ENCODE results near the gene JPH3.

JPH3 gene

DNA sequence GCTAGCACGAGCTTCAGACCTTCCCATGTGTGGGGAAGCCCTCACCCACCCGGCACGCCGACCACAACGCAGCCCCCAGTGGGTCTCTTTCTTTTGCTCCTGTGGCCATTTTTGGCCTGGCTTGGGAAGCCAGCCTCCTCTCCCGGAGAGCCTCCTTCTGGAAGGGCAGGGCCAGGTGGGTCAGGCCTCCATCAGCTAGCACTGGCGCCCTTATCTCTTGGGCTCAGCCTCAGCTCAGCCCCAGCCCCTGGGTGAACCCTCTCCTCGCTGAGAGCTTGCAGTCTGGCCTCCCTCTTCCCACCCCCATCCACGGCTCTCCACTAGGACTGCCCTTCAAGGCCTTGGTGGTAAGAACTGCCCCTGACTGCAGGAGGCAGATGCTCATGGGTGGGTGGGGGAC is 14.7 kb upstream of the JPH3 start:
- Histone ChIP-seq H3K27me3 (ENCODE audit: control insufficient read depth in 1 of 2, insufficient read depth in 2 of 2, low read length in 2 of 2) (peaks cover 0 to 5% of the 10 kb centered on the region in 2 donors), H3K9me3 (ENCODE audit: low read length) (no peaks in the 10 kb centered on the region), H3K36me3 (ENCODE audit: insufficient read depth, low read length) (no peaks in the 10 kb centered on the region), H3K27ac (ENCODE audit: low read depth, low read length) (no peak overlapping the region), H3K9ac (ENCODE audit: low read length) (no peak overlapping the region), H3K4me1 (ENCODE audit: insufficient read depth, low read length) (peaks cover 8% of the 10 kb centered on the region), H3K4me3 (ENCODE audit: low read depth in 1 of 2, low read length in 2 of 2) (no peak overlapping the region)

DNA sequence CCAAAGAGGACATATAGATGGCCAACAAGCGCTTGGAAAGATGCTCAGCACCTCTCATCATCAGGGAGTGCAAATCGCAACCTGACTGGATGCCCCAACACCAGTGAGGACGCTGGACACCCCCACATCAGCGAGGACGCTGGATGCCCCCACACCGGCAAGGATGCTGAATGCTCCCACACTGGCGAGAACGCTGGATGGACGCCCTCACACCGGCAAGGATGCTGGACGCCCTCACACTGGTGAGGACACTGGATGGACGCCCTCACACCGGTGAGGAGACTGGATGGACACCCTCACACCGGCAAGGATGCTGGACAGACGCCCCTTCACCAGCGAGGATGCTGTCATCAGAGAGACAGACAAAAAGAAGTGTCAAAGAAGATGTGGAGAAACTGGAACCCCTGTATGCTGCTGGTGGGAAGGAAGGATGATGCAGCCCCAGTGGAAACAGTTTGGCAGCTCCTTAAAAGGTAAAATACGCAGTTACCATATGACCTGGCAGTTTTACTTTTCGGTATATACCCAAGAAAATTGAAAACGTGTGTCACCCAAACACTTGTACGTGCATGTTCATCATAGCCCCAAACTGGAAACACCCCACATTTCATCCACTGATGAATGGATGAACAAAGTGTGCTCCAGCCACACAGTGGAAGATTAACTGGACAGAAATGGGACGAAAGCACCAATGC is 10.1 kb upstream of the JPH3 start:
- H3K9ac ChIP-seq (ENCODE audit: low read length): no peak overlapping the region
- no peak overlapping the region for H3K4me3 ChIP-seq (ENCODE audit: low read depth in 1 of 2, low read length in 2 of 2)
- no peaks in the 10 kb centered on the region for H3K27me3 ChIP-seq (ENCODE audit: control insufficient read depth in 1 of 2, insufficient read depth in 2 of 2, low read length in 2 of 2)
- no peak overlapping the region for H3K27ac ChIP-seq (ENCODE audit: low read depth, low read length)
- no peaks in the 10 kb centered on the region for H3K9me3 ChIP-seq (ENCODE audit: low read length)
- peaks cover 4% of the 10 kb centered on the region for H3K4me1 ChIP-seq (ENCODE audit: insufficient read depth, low read length)
- no peaks in the 10 kb centered on the region for H3K36me3 ChIP-seq (ENCODE audit: insufficient read depth, low read length)

DNA sequence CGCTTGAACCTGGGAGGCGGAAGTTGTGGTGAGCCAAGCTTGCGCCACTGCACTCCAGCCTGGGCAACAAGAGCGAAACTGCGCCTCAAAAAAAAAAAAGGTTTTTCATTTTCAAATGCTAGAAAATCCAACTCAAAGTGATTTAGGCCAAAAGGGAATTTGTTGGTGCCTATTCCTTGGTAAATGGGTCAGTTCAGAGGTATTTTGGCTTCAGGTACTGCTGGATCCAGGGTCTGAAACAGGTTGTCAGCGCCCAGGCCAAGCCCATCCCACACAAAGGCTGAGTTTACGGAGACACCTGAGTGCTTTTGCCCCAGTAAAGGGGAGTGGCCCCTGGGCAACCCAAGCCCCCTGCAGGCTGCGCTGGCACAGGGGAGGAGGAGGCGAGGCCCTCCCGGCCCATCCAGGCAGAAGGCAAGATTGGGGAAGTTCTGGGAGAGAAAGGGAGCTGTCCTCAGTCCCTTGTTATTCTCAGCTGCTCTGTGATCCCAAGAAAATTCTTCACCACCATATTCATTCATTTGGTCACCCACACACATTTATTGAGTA is 8.5 kb upstream of the JPH3 start:
- Histone ChIP-seq H3K4me1 (ENCODE audit: insufficient read depth, low read length) (peaks cover 3% of the 10 kb centered on the region), H3K9me3 (ENCODE audit: low read length) (no peaks in the 10 kb centered on the region), H3K27me3 (ENCODE audit: control insufficient read depth in 1 of 2, insufficient read depth in 2 of 2, low read length in 2 of 2) (no peaks in the 10 kb centered on the region), H3K27ac (ENCODE audit: low read depth, low read length) (no peak overlapping the region), H3K4me3 (ENCODE audit: low read depth in 1 of 2, low read length in 2 of 2) (no peak overlapping the region), H3K36me3 (ENCODE audit: insufficient read depth, low read length) (no peaks in the 10 kb centered on the region), H3K9ac (ENCODE audit: low read length) (no peak overlapping the region)

DNA sequence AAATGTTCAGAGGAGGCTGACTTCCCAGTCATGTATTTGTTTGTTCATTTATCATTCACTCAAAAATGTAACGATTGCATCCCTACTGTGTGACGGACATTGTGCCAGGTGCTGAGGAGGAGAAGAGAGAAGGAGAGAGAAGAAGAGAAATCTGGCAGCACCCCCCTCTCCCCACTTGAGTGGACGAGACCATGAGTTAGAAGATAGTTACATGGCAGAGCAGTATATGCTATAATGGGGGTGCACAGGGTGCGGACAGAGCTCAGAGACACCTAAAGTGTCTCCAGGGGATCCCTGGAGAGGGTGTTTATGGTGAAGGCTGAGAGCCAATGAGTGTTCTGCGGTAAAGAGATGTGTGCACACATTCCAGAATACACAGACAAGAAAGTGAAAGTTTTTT is 6.6 kb upstream of the JPH3 start:
- Histone ChIP-seq H3K27me3 (ENCODE audit: control insufficient read depth in 1 of 2, insufficient read depth in 2 of 2, low read length in 2 of 2) (peaks cover 12 to 18% of the 10 kb centered on the region in 2 donors), H3K36me3 (ENCODE audit: insufficient read depth, low read length) (no peaks in the 10 kb centered on the region), H3K4me1 (ENCODE audit: insufficient read depth, low read length) (no peaks in the 10 kb centered on the region), H3K27ac (ENCODE audit: low read depth, low read length) (no peak overlapping the region), H3K9me3 (ENCODE audit: low read length) (no peaks in the 10 kb centered on the region), H3K9ac (ENCODE audit: low read length) (no peak overlapping the region), H3K4me3 (ENCODE audit: low read depth in 1 of 2, low read length in 2 of 2) (no peak overlapping the region)

DNA sequence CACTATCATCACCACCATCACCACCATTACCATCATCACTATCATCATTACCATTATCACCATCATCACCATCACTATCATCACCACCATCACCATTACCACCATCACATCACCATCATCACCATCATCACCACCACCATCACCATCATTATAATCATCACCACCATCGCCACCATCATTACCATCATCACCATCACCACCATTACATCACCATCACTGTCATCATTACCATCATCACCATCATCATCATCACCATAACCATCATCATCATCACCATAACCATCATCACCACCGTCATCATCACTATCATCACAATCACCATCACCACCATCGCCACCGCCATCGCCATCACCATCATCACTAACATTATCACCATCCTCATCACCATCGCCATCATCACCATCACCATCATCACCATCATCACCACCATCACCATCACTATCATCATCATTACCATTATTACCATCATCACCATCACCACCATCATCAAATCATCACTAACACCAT is 4.9 kb upstream of the JPH3 start:
- H3K27ac ChIP-seq (ENCODE audit: low read depth, low read length): no peak overlapping the region
- H3K9me3 ChIP-seq (ENCODE audit: low read length): no peaks in the 10 kb centered on the region
- no peak overlapping the region for H3K4me3 ChIP-seq (ENCODE audit: low read depth in 1 of 2, low read length in 2 of 2)
- H3K36me3 ChIP-seq (ENCODE audit: insufficient read depth, low read length): no peaks in the 10 kb centered on the region
- H3K9ac ChIP-seq (ENCODE audit: low read length): no peak overlapping the region
- H3K27me3 ChIP-seq (ENCODE audit: control insufficient read depth in 1 of 2, insufficient read depth in 2 of 2, low read length in 2 of 2): peaks cover 16 to 32% of the 10 kb centered on the region in 2 donors
- H3K4me1 ChIP-seq (ENCODE audit: insufficient read depth, low read length): no peaks in the 10 kb centered on the region

GRCh38 chr16:87598431-87598830 is 3.9 kb upstream of the JPH3 start:
- H3K36me3 ChIP-seq (ENCODE audit: insufficient read depth, low read length): no peaks in the 10 kb centered on the region
- H3K27me3 ChIP-seq (ENCODE audit: control insufficient read depth in 1 of 2, insufficient read depth in 2 of 2, low read length in 2 of 2): peaks cover 16 to 39% of the 10 kb centered on the region in 2 donors
- no peak overlapping the region for H3K9ac ChIP-seq (ENCODE audit: low read length)
- no peak overlapping the region for H3K27ac ChIP-seq (ENCODE audit: low read depth, low read length)
- no peaks in the 10 kb centered on the region for H3K9me3 ChIP-seq (ENCODE audit: low read length)
- H3K4me1 ChIP-seq (ENCODE audit: insufficient read depth, low read length): no peaks in the 10 kb centered on the region
- no peak overlapping the region for H3K4me3 ChIP-seq (ENCODE audit: low read depth in 1 of 2, low read length in 2 of 2)

- Histone ChIP-seq H3K4me3 (ENCODE audit: low read depth in 1 of 2, low read length in 2 of 2) (no peak overlapping the region), H3K9me3 (ENCODE audit: low read length) (no peaks in the 10 kb centered on the region), H3K4me1 (ENCODE audit: insufficient read depth, low read length) (no peaks in the 10 kb centered on the region), H3K9ac (ENCODE audit: low read length) (no peak overlapping the region), H3K27ac (ENCODE audit: low read depth, low read length) (no peak overlapping the region), H3K36me3 (ENCODE audit: insufficient read depth, low read length) (no peaks in the 10 kb centered on the region), H3K27me3 (ENCODE audit: control insufficient read depth in 1 of 2, insufficient read depth in 2 of 2, low read length in 2 of 2) (peaks cover 18 to 57% of the 10 kb centered on the region in 2 donors)
Observed at GRCh38 chr16:87600246-87600645, 2.1 kb upstream of the JPH3 start.

GRCh38 chr16:87601401-87601981 is 817 bp upstream of the JPH3 start:
- Histone ChIP-seq H3K9ac (ENCODE audit: low read length) (no peak overlapping the region), H3K27ac (ENCODE audit: low read depth, low read length) (no peak overlapping the region), H3K9me3 (ENCODE audit: low read length) (no peaks in the 10 kb centered on the region), H3K36me3 (ENCODE audit: insufficient read depth, low read length) (no peaks in the 10 kb centered on the region), H3K4me3 (ENCODE audit: low read depth in 1 of 2, low read length in 2 of 2) (no peak overlapping the region), H3K4me1 (ENCODE audit: insufficient read depth, low read length) (no peaks in the 10 kb centered on the region), H3K27me3 (ENCODE audit: control insufficient read depth in 1 of 2, insufficient read depth in 2 of 2, low read length in 2 of 2) (peaks cover 21 to 67% of the 10 kb centered on the region in 2 donors)

GRCh38 chr16:87602821-87603683 is 744 bp downstream of the JPH3 start:
- no peaks in the 10 kb centered on the region for H3K4me1 ChIP-seq (ENCODE audit: insufficient read depth, low read length)
- H3K4me3 ChIP-seq (ENCODE audit: low read depth in 1 of 2, low read length in 2 of 2): no peak overlapping the region
- H3K27ac ChIP-seq (ENCODE audit: low read depth, low read length): no peak overlapping the region
- no peak overlapping the region for H3K9ac ChIP-seq (ENCODE audit: low read length)
- H3K27me3 ChIP-seq (ENCODE audit: control insufficient read depth in 1 of 2, insufficient read depth in 2 of 2, low read length in 2 of 2): peaks cover 21 to 71% of the 10 kb centered on the region in 2 donors
- H3K36me3 ChIP-seq (ENCODE audit: insufficient read depth, low read length): no peaks in the 10 kb centered on the region
- H3K9me3 ChIP-seq (ENCODE audit: low read length): no peaks in the 10 kb centered on the region

GRCh38 chr16:87603684-87604633 is 1.7 kb downstream of the JPH3 start:
- H3K36me3 ChIP-seq (ENCODE audit: insufficient read depth, low read length): no peaks in the 10 kb centered on the region
- H3K9me3 ChIP-seq (ENCODE audit: low read length): no peaks in the 10 kb centered on the region
- H3K4me3 ChIP-seq (ENCODE audit: low read depth in 1 of 2, low read length in 2 of 2): no peak overlapping the region
- H3K9ac ChIP-seq (ENCODE audit: low read length): no peak overlapping the region
- no peaks in the 10 kb centered on the region for H3K4me1 ChIP-seq (ENCODE audit: insufficient read depth, low read length)
- H3K27ac ChIP-seq (ENCODE audit: low read depth, low read length): no peak overlapping the region
- H3K27me3 ChIP-seq (ENCODE audit: control insufficient read depth in 1 of 2, insufficient read depth in 2 of 2, low read length in 2 of 2): peaks cover 21 to 70% of the 10 kb centered on the region in 2 donors
